Skin of body (tissue), 3 donors: ENCODE data around the gene PPM1D. TPM values are rescaled to one million over a fixed set of nuclear protein-coding genes. Genes with fewer than 3 reads are reported as not detected.
"Not testable (repeated sequence)": the region's sequence is repeated elsewhere in the genome, so short reads cannot be mapped to it uniquely, and the experiment has no call there.

ENCODE experiments used
- DNase-seq: peaks from one replicate; lab custom pipeline; 2025; lab: John Stamatoyannopoulos, UW
- small RNA-seq: library from RNA; depleted of rRNA; stranded (forward); fragments of <200 nt; gene quantifications from one replicate; pipeline ENCODE3, GENCODE V24; 2014; ENCODE audit warnings: low replicate concordance
- total RNA-seq: library from RNA; depleted of rRNA; stranded (reverse); fragments of >200 nt; gene quantifications from one replicate; pipeline ENCODE4 v1.2.3, GENCODE V29; 2014

The PPM1D gene
- total RNA-seq, 1 donor from 2014 or later: 12.2 TPM

DNA sequence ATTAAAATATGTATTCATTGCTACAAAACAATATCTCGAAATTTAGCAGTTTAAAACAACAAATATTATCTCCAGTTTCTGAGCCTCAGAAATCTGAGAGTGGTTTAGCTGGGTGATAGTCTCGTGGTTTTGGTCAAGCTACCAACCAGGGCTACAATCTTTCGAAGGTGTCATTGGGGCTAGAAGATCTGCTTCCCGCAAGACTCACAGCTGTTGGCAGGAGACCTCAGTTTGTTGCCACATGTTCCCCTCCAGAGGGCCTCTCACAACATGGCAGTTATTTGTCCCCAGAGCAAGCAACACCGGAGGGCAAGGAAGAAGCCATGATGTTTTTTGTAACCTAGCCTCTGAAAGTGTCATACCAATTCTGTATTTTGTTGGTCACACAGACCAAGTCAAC is 65.6 kb downstream of the PPM1D start:
- DNase-seq: no peak

DNA sequence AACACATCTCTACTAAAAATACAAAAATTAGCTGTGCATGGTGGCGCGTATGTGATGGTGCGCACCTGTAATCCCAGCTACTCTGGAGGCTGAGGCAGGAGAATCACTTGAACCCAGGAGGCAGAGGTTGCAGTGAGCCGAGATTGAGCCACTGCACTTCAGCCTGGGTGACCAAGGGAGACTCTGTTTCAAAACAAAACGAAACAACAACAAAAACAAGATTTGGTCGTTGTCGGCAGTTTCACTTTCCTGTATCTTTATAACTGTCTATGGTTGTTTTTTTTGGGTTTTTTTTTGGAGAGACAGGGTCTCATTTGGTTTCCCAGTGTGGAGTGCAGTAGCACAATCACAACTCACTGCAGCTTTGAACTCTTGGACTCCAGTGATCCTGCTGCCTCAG is 68.7 kb downstream of the PPM1D start:
- DNase-seq: not testable (repeated sequence)

DNA sequence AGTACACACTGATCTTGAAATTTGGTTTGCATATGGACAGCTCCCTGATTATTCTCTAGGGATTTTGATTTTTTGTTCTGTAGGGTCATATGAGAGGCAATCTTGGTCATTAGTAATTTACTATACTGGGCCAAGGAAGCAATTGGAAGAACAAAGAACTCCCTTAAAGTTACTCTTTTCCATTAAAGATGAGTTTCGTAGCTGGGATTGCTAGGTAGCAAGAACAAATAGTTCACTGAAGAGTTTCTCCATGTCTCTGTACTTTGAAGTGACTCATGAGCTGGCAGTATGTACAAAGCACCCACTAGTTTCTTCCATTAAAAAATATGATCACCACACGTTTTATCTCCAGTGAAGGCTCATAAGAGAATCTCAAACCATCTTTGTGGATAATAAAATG is 71.5 kb downstream of the PPM1D start:
- DNase-seq: no peak

DNA sequence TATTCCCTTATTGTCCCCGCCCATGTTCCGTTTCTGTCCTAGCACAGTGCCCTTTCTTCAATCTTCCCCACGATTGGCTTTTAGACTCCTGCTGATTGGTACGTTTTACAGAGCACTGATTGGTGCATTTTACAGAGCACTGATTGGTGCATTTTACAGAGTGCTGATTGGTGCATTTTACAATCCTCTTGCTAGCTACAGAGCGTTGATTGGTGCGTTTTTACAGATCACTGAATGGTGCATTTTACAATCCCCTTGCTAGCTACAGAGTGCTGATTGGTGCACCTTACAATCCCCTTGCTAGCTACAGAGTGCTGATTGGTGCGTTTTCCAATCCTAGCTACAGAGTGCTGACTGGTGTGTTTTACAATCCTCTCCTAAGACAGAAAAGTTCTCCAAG is 74.6 kb downstream of the PPM1D start:
- not testable (repeated sequence) for DNase-seq

DNA sequence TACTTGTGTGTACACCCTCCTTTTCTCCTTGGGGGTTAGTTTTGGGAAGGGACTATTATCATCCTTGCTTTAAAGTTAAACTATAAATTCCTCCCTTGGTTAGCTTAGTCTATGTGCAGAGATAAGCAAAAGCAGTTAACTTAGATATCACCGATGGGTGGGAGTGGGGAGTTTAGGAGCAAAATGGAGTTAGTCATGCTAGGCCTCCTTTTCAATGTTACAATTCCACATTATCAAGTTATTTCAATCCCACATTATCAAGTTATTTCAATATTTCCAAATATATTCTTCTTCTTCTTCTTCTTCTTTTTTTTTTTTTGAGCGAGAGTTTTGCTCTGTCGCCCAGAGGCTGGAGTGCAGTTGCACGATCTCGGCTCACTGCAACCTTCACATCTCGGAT is 76.0 kb downstream of the PPM1D start:
- no peak for DNase-seq

DNA sequence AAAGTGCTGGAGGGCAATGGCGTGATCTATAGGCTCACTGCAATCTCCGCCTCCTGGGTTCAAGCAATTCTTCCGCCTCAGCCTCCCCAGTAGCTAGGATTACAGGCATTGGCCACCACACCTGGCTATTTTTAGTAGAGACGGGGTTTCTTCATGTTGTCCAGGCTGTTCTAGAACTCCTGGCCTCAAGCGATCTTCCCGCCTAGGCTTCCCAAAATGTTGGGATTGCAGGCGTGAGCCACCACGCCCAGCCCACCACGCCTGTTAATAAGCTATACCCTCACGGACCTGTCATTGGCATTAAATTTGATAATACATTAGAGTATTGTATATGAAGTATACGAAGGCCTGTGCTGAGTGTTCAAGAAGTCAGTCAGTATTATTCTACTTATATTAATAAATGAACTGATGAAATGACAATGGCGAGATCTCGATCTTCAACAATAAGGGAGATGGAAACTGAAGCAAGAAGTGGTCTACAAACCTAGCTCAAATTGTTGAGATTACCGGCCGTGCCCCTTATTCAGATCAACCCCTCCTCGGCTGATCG is 76.8 kb downstream of the PPM1D start:
- no peak for DNase-seq

DNA sequence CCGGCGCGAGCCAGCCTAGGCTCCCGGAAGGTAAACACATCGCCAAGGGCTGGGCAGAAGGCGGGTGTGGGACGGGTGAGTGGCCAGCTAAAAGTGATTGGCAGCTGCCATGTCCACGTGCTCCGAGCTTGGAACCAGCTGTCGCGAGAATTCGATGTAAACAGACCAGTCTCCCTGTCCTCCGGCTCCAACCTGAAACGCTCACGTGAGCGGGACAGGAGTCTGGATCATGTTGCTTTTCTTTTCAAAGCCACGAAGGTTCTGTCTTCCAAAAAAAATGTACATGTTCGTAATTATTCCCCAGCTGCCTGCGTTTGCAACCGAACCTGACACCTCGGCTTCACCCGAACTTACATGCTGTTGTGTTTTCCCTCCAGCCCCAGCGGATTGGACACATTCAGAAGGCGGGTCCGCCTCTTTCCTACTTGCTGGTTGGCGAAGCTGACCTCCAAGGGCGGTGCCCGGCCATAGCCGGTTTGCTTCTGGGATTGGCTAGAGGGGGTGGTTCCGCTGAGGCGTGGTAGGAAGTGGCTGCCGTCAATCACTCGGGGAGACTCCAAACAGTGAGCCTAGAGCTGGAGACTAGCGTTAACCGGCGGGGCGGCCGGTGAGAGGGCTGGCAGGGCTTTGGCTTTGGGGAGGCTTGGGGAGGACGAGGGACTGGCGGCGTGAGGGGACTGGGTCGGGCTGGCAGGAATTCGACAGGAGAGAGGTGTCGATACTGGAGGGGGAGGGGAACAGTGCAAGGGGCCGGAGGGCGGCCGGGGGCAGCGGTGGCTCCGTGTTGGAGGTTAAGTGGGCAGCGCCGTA is 77.5 kb downstream of the PPM1D start, which contains the start of gene BCAS3:
BCAS3 (plus strand) TSS at position 544 of the 810 bp plus-strand sequence.
- DNase-seq: peak; percentile 98

DNA sequence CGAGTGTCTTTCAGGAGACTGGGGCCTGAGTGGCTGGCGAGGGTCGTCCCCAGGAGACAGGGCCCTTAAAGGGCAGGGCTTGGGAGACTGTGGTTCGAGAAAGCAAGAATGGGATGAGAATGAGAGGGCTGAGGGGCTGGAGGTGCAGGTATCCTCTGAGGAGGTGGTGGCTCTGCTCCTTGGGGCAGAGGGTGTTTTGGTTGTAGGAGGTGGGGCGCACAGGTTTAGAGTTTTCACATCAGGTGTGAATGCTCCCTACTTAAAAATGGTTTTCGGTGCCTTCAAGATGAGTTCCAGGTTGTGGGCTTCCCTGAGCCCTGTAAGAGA is 78.1 kb downstream of the PPM1D start:
- no peak for DNase-seq

DNA sequence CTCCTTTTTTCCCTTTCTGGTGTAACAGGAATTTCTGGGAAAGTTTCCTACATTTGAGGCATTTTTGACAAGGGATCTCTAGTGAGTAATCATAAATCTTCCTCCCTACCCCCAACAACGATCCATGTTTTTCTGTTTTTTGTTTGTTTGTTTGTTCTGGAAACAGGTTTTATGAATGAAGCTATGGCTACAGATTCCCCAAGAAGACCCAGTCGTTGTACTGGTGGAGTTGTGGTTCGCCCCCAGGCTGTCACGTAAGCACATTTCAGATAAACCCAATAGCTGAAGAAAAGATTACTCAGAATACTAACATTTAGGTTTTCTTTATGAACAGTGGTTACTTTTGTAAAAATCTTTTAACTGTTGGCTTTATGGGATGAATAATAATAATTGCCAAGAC is 79.3 kb downstream of the PPM1D start:
- no peak for DNase-seq

DNA sequence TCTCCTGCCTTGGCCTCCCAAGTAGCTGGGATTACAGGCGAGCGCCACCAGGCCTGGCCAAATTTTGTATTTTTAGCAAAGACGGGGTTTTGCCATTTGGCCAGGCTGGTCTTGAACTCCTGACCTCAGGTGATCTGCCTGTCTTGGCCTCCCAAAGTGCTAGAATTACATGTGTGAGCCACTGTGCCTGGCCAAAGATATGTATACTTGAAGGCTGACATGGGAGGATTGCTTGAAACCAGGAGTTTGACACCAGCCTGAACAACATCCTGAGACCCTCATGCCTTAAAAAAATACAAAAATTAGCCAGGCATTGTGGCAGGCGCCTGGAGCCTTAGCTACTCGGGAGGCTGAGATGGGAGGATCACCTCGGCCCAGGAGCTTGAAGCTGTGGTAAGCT is 80.8 kb downstream of the PPM1D start:
- DNase-seq: no peak

DNA sequence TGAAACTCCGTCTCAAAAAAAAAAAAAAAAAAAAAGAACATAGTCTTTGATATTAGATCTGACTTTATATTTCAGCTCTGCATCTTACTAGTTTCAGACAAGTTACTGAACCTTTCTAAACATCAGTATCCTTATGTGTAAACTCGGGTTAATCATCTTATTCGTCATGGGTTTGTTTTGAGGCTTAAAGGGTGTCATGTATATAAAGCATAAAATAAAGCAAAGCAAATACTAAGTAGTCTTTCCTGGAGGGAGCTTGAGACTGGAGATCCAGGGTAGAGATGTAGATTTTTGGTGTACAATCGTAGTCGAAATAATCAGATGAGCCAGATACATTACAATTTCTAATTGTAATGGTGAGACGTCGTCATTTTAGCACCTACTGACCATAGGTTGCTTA is 85.4 kb downstream of the PPM1D start:
- no peak for DNase-seq

DNA sequence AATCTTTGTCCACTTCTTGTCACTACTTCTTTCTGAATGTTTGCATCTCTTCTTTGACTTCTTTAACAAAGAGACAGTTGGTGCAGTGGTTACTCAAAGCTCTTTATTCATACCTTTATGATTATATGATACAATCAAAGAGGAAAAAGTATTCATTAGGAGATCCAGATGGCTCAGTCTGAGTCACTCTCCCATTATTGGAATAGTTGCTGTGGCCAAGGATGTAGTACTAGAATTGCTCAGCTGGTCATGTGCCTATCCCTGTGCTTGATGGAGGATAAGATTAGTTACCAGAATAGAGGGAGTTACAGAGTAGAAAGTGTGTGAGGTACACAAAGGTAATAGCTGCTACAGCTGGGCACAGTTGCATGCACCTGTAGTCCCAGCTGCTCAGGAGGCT is 96.0 kb downstream of the PPM1D start:
- DNase-seq: no peak

DNA sequence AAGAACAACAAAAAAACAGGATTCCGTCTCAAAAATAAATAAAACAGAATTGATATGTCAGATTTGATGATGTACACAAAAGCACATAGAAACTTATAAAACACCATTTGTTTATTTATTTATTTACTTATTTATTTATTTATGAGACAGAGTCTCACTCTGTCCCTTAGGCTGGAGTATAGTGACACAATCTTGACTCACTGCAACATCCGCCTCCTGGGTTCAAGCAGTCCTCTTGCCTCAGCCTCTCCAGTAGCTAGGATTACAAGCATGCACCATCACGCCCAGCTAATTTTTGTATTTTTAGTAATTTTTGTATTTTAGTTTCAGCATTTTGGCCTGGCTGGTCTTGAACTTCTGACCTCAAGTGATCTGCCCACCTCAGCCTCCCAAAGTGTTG is 99.1 kb downstream of the PPM1D start:
- DNase-seq: no peak

DNA sequence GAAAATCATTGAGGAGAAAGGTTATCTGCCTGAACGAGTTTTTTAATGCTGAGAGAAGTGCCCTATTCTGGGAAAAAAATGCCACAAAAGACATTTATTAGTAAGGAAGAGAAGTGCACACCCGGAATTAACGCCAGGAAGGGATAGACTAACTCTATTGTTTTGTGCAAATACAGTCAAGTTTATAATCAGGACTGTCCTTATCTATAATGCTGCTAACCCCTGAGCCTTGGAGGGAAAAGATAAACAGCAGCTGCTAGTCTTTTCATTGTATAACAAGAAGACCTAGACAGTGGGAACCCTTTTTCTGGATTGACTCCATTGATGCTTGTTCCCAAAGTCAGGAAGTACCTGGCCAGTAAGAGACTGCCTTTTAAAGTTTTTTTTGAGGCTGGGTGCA is 104.2 kb downstream of the PPM1D start:
- no peak for DNase-seq

DNA sequence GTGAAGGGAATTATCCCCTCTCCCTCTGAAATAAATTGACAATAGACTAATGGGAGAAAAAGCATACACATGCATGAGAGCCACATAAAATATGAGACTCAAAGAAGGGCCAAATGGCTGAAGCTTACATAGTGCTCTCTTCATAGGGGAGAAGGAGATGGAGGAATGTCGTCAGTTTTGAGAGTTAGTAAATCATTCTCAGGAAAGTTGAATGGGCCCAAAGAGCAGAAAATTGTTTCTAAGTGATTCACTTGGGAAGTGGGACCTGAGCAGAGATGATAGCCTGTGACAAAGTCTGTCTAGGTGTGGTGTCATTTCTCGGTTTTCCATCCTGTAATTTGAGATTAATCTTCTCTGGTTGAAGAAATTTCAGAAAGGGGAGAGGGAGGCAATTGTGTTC is 112.7 kb downstream of the PPM1D start:
- DNase-seq: no peak

DNA sequence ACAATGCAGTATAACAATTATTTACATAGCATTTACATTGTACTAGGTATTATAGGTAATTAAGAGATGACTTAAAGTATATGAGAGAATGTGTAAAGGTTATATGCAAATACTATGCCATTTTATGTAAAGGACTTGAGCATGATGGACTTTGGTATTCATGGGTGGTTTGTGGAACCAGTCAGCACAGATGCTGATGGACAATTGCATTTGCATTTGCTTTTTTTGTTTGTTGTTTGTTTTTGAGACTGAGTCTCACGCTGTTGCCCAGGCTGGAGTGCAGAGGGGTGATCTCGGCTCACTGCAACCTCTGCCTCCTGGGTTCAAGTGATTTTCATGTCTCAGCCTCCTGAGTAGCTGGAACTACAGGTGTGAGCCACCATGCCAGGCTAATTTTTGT is 113.6 kb downstream of the PPM1D start:
- DNase-seq: no peak

Small RNAs within 50 kb of the gene (small RNA-seq; reads per million reads assigned to genes)
- gene AC011921.2 (not detected), gene RN7SL606P (not detected), gene RNU6-623P (not detected)

Other genes with a start within 250 kb of the PPM1D start
- gene USP32, start 208.1 kb upstream of the PPM1D start, total RNA-seq: 58.2 TPM
- gene CHCT1, start 177.7 kb upstream of the PPM1D start, total RNA-seq: not detected
- 36.7 TPM for gene APPBP2, start 74.0 kb upstream of the PPM1D start, total RNA-seq
- 43.6 TPM for gene BCAS3, start 77.7 kb downstream of the PPM1D start, total RNA-seq